Kidney (tissue), 14 donors: ENCODE measurements around the gene CCN2. TPM values are rescaled to one million over a fixed set of nuclear protein-coding genes. Genes with fewer than 3 reads are reported as not detected.

Source experiments
- DNase-seq, 5 donors: peaks; one replicate each; pipeline ENCODE4 v3.0.0-alpha.2; 2013 to 2020
- FAIRE-seq: peaks from 2 replicates; lab custom pipeline; 2012; peaks lifted over from hg19 to GRCh38; lab: Jason Lieb, UNC
- H3K27ac ChIP-seq, 2 donors: one replicate each; pipeline ENCODE4 v1.7.0; 2013; ENCODE audit warnings: low read depth in 2 of 2, low read length in 2 of 2, inconsistent platforms in 1 of 2
- H3K27me3 ChIP-seq: one replicate; pipeline ENCODE4 v1.7.1; 2013; ENCODE audit warnings: low read length, inconsistent platforms; ENCODE audit not compliant: control insufficient read depth, insufficient read depth
- H3K36me3 ChIP-seq, 3 donors: one replicate each; pipeline versions ENCODE4 v1.7.0 to v1.7.1; 2013; ENCODE audit warnings: low read length in 3 of 3, control low read depth in 1 of 3, inconsistent platforms in 1 of 3; ENCODE audit not compliant: insufficient read depth in 3 of 3, control insufficient read depth in 2 of 3
- H3K4me1 ChIP-seq, 3 donors: one replicate each; pipeline versions ENCODE4 v1.7.0 to v1.7.1; 2013; ENCODE audit warnings: low read length in 3 of 3, inconsistent platforms in 1 of 3, low read depth in 1 of 3; ENCODE audit not compliant: control insufficient read depth in 2 of 3, insufficient read depth in 2 of 3
- H3K4me3 ChIP-seq, 3 donors: one replicate each; pipeline versions ENCODE4 v1.7.0 to v1.8.1; 2013; ENCODE audit warnings: low read length in 3 of 3, control low read depth in 1 of 3, inconsistent platforms in 1 of 3
- H3K9ac ChIP-seq, 3 donors: one replicate each; pipeline versions ENCODE4 v1.7.0 to v1.7.1; 2013; ENCODE audit warnings: low read length in 3 of 3, control low read depth in 1 of 3, inconsistent platforms in 1 of 3
- H3K9me3 ChIP-seq, 3 donors: one replicate each; pipeline versions ENCODE4 v1.7.0 to v1.7.1; 2013; ENCODE audit warnings: low read length in 3 of 3, control low read depth in 1 of 3, inconsistent platforms in 1 of 3; ENCODE audit not compliant: control insufficient read depth in 2 of 3, insufficient read depth in 1 of 3
- intact Hi-C: fragments of 100-400 bp; cut with DNase I; formaldehyde crosslinking; loops from one replicate; pipeline ENCODE4 v1.11.1; 2022
- polyA plus RNA-seq: library from polyadenylated mRNA; stranded (reverse); fragments of 350-450 nt; fragmentation: Illumina TruSeq; extraction: RNeasy Lipid Tissue Mini Kit (QIAGEN cat#74804); gene quantifications from one replicate; pipeline ENCODE4 v1.2.3, GENCODE V29; 2014; ENCODE audit warnings: low read depth, low replicate concordance; ENCODE audit not compliant: insufficient read depth
- total RNA-seq: library from RNA; stranded (reverse); fragmentation: NEBNext Ultra II Directional; extraction: Animal tissue kit (Norgen Biotek cat#: 25700); gene quantifications from one replicate; pipeline ENCODE4 v1.2.1, GENCODE V29; 2021
- TF ChIP-seq, protein P1 (sequence below): IDR thresholded peaks from 3 replicates; pipeline ENCODE4 v1.5.1; 2012; ENCODE audit warnings: mild to moderate bottlenecking, moderate library complexity, borderline replicate concordance; ENCODE audit not compliant: insufficient read depth; ENCODE audit errors: extremely low read depth
- donor health status: control.
- donor health status: control.
- donor health status: control.
- donor health status: control.
- donor health status: control.
- donor health status: DM: yes; HTN: yes; CAD: no.
- donor health status: Normal renal cell carcinoma (clear cell type).

CCN2 gene
- total and polyA plus RNA-seq, 2 donors from 2014 or later, result 64.1 to 248 TPM

DNA sequence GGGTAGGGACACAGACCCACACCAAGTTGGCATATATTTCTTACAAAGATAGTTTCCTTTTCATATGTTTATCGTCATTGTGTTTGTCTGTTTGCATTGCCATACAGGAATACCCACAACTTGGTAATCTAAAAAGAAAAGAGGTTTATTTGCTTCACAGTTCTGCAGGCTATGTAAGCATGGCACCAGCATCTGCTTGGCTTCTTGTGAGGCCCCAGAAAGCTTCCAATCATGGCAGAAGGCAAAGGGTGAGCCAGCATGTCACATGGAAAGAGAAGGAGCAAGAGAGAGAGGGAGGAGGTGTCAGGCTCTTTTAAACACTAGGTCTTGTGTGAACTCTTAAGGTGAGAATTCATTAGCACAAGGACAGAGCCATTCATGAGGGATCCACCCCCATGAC, 52.5 kb downstream of the CCN2 start:
- no peak for FAIRE-seq
- Histone ChIP-seq H3K4me3 (no peak overlapping the region), H3K36me3 (no peaks in the 10 kb centered on the region), H3K27me3 (no peaks in the 10 kb centered on the region), H3K9ac (no peak overlapping the region), H3K27ac (no peak overlapping the region), H3K4me1 (peaks cover 0 to 2% (median 0%) of the 10 kb centered on the region in 3 donors), H3K9me3 (peaks cover 0 to 17% (median 0%) of the 10 kb centered on the region in 3 donors)
- TF ChIP-seq, protein P1, sequence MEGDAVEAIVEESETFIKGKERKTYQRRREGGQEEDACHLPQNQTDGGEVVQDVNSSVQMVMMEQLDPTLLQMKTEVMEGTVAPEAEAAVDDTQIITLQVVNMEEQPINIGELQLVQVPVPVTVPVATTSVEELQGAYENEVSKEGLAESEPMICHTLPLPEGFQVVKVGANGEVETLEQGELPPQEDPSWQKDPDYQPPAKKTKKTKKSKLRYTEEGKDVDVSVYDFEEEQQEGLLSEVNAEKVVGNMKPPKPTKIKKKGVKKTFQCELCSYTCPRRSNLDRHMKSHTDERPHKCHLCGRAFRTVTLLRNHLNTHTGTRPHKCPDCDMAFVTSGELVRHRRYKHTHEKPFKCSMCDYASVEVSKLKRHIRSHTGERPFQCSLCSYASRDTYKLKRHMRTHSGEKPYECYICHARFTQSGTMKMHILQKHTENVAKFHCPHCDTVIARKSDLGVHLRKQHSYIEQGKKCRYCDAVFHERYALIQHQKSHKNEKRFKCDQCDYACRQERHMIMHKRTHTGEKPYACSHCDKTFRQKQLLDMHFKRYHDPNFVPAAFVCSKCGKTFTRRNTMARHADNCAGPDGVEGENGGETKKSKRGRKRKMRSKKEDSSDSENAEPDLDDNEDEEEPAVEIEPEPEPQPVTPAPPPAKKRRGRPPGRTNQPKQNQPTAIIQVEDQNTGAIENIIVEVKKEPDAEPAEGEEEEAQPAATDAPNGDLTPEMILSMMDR, result no peak
- intact Hi-C loops, result no loop called here
- DNase-seq, result no peak

Other genes with a start within 250 kb of the CCN2 start
- gene OR2A4, start 250.0 kb downstream of the CCN2 start, total RNA-seq, result not detected
- not detected for gene OR2A4, start 250.0 kb downstream of the CCN2 start, polyA plus RNA-seq
- gene CTAGE9, start 240.4 kb downstream of the CCN2 start, total RNA-seq, result not detected
- not detected for gene CTAGE9, start 240.4 kb downstream of the CCN2 start, polyA plus RNA-seq
- gene ENPP1, start 143.4 kb downstream of the CCN2 start, total RNA-seq, result 6.5 TPM
- gene ENPP1, start 143.4 kb downstream of the CCN2 start, polyA plus RNA-seq, result 3.7 TPM